ENCODE data around the gene SYS1.
A peak's percentile ranks its signal among the peaks of the same experiment; 100 is the strongest.

SYS1 gene

GRCh38 chr20:45372646-45373352, 9.8 kb downstream of the SYS1 start:
- Histone ChIP-seq H3K79me2 (ENCODE audit: insufficient read depth, low read length) (no peaks in the 10 kb centered on the region), H3K9me2 (replicated peaks; ENCODE audit: low read depth, low read length) (no peaks in the 10 kb centered on the region), H3F3A (ENCODE audit: low read depth) (peaks cover 3% of the 10 kb centered on the region; the same call in 1 of the 2 replicates), H3K36me3 (ENCODE audit: insufficient read depth, low read length) (no peaks in the 10 kb centered on the region), H2AFZ (ENCODE audit: low read length) (peak overlapping the region; percentile 73; the same call in 1 of the 2 replicates), H3K9ac (ENCODE audit: low read depth, low read length, poor library complexity, severe bottlenecking) (no peak overlapping the region), H3K4me2 (ENCODE audit: low read depth, low read length, poor library complexity, severe bottlenecking) (peak overlapping the region; percentile 49), H3K27me3 (ENCODE audit: insufficient read depth, low read length, poor library complexity, severe bottlenecking) (no peaks in the 10 kb centered on the region), H3K4me3 (ENCODE audit: low read length, poor library complexity, severe bottlenecking) (peak overlapping the region; percentile 69), H3K4me1 (ENCODE audit: insufficient read depth, low read length, poor library complexity, severe bottlenecking) (peaks cover 17% of the 10 kb centered on the region), H3K9me3 (ENCODE audit: insufficient read depth, low read depth, low read length) (no peaks in the 10 kb centered on the region), H4K20me1 (ENCODE audit: insufficient read depth, low read length, poor library complexity, severe bottlenecking) (no peaks in the 10 kb centered on the region)
- TF ChIP-seq EZH2phosphoT487 (IDR thresholded peaks at IDR 0.05; ENCODE audit: borderline replicate concordance), result no peak
- no peak for TF ChIP-seq CTCF (conservative IDR thresholded peaks at IDR 0.05; ENCODE audit: low read length)

GRCh38 chr20:45373353-45374100, 10.6 kb downstream of the SYS1 start:
- Histone ChIP-seq H3K4me1 (ENCODE audit: insufficient read depth, low read length, poor library complexity, severe bottlenecking) (peaks cover 12% of the 10 kb centered on the region), H3F3A (ENCODE audit: low read depth) (no peaks in the 10 kb centered on the region), H3K79me2 (ENCODE audit: insufficient read depth, low read length) (no peaks in the 10 kb centered on the region), H3K9me3 (ENCODE audit: insufficient read depth, low read depth, low read length) (no peaks in the 10 kb centered on the region), H3K9me2 (replicated peaks; ENCODE audit: low read depth, low read length) (no peaks in the 10 kb centered on the region), H2AFZ (ENCODE audit: low read length) (peak overlapping the region; percentile 73), H3K9ac (ENCODE audit: low read depth, low read length, poor library complexity, severe bottlenecking) (peak overlapping the region; percentile 23), H3K36me3 (ENCODE audit: insufficient read depth, low read length) (no peaks in the 10 kb centered on the region), H4K20me1 (ENCODE audit: insufficient read depth, low read length, poor library complexity, severe bottlenecking) (no peaks in the 10 kb centered on the region), H3K4me2 (ENCODE audit: low read depth, low read length, poor library complexity, severe bottlenecking) (peak overlapping the region; percentile 49), H3K27me3 (ENCODE audit: insufficient read depth, low read length, poor library complexity, severe bottlenecking) (no peaks in the 10 kb centered on the region), H3K4me3 (ENCODE audit: low read length, poor library complexity, severe bottlenecking) (peak overlapping the region; percentile 69)
- TF ChIP-seq EZH2phosphoT487 (IDR thresholded peaks at IDR 0.05; ENCODE audit: borderline replicate concordance), result no peak
- peak; percentile 89 for TF ChIP-seq CTCF (conservative IDR thresholded peaks at IDR 0.05; ENCODE audit: low read length)

- no peaks in the 10 kb centered on the region for H4K20me1 ChIP-seq (ENCODE audit: insufficient read depth, low read length, poor library complexity, severe bottlenecking)
- peak overlapping the region; percentile 49 for H3K4me2 ChIP-seq (ENCODE audit: low read depth, low read length, poor library complexity, severe bottlenecking)
- no peaks in the 10 kb centered on the region for H3F3A ChIP-seq (ENCODE audit: low read depth)
- 0 out of 2 replicates have a peak overlapping the region, but pooled peaks have one; percentile 73 for H2AFZ ChIP-seq (ENCODE audit: low read length)
- TF ChIP-seq CTCF (conservative IDR thresholded peaks at IDR 0.05; ENCODE audit: low read length) (no peak), EZH2phosphoT487 (IDR thresholded peaks at IDR 0.05; ENCODE audit: borderline replicate concordance) (no peak)
- H3K9ac ChIP-seq (ENCODE audit: low read depth, low read length, poor library complexity, severe bottlenecking), result no peak overlapping the region
- H3K9me2 ChIP-seq (replicated peaks; ENCODE audit: low read depth, low read length), result no peaks in the 10 kb centered on the region
- H3K4me1 ChIP-seq (ENCODE audit: insufficient read depth, low read length, poor library complexity, severe bottlenecking), result peaks cover 7% of the 10 kb centered on the region
- H3K9me3 ChIP-seq (ENCODE audit: insufficient read depth, low read depth, low read length), result no peaks in the 10 kb centered on the region
- no peaks in the 10 kb centered on the region for H3K27me3 ChIP-seq (ENCODE audit: insufficient read depth, low read length, poor library complexity, severe bottlenecking)
- no peaks in the 10 kb centered on the region for H3K79me2 ChIP-seq (ENCODE audit: insufficient read depth, low read length)
- H3K36me3 ChIP-seq (ENCODE audit: insufficient read depth, low read length), result no peaks in the 10 kb centered on the region
- H3K4me3 ChIP-seq (ENCODE audit: low read length, poor library complexity, severe bottlenecking), result no peak overlapping the region
Measured at GRCh38 chr20:45374101-45374467, 11.1 kb downstream of the SYS1 start.

All from Loucy (cell line).